Kidney epithelial cell (primary cell): Measurements from ENCODE around the gene YPEL1. TPM values are rescaled to one million over a fixed set of nuclear protein-coding genes. Genes with fewer than 3 reads are reported as not detected.

Experiments
- DNase-seq: peaks from one replicate; pipeline ENCODE4 v3.0.0-alpha.2; 2010; ENCODE audit warnings: low read depth
- H3K27me3 ChIP-seq: 2 replicates; pipeline ENCODE4 v1.6.0; 2011; ENCODE audit warnings: low read length; ENCODE audit not compliant: control insufficient read depth, insufficient read depth
- H3K36me3 ChIP-seq: 2 replicates; pipeline ENCODE4 v1.5.1; 2011; ENCODE audit warnings: low read length; ENCODE audit not compliant: control insufficient read depth, insufficient read depth
- H3K4me3 ChIP-seq: 2 replicates; pipeline ENCODE4 v1.5.1; 2011; ENCODE audit warnings: low read depth, mild to moderate bottlenecking, control low read depth, low read length
- total RNA-seq: library from RNA; depleted of rRNA; stranded (reverse); fragments of >200 nt; gene quantifications from 2 replicates; pipeline ENCODE4 v1.2.3, GENCODE V29; 2015
- TF ChIP-seq, protein P1 (sequence below): IDR thresholded peaks from 2 replicates; pipeline ENCODE4 v1.5.1; 2011; ENCODE audit warnings: mild to moderate bottlenecking, moderate library complexity, low read length, control low read depth, inconsistent platforms; ENCODE audit not compliant: insufficient read depth, poor library complexity, severe bottlenecking

Gene YPEL1
- total RNA-seq, 1 donor from 2014 or later, result 4.9 TPM

GRCh38 chr22:21691816-21692215, 43.8 kb downstream of the YPEL1 start:
- DNase-seq, result no peak
- no peak overlapping the region for H3K4me3 ChIP-seq
- H3K36me3 ChIP-seq, result peaks cover 1% of the 10 kb centered on the region
- no peaks in the 10 kb centered on the region for H3K27me3 ChIP-seq
- TF ChIP-seq, protein P1, sequence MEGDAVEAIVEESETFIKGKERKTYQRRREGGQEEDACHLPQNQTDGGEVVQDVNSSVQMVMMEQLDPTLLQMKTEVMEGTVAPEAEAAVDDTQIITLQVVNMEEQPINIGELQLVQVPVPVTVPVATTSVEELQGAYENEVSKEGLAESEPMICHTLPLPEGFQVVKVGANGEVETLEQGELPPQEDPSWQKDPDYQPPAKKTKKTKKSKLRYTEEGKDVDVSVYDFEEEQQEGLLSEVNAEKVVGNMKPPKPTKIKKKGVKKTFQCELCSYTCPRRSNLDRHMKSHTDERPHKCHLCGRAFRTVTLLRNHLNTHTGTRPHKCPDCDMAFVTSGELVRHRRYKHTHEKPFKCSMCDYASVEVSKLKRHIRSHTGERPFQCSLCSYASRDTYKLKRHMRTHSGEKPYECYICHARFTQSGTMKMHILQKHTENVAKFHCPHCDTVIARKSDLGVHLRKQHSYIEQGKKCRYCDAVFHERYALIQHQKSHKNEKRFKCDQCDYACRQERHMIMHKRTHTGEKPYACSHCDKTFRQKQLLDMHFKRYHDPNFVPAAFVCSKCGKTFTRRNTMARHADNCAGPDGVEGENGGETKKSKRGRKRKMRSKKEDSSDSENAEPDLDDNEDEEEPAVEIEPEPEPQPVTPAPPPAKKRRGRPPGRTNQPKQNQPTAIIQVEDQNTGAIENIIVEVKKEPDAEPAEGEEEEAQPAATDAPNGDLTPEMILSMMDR, result no peak

DNA sequence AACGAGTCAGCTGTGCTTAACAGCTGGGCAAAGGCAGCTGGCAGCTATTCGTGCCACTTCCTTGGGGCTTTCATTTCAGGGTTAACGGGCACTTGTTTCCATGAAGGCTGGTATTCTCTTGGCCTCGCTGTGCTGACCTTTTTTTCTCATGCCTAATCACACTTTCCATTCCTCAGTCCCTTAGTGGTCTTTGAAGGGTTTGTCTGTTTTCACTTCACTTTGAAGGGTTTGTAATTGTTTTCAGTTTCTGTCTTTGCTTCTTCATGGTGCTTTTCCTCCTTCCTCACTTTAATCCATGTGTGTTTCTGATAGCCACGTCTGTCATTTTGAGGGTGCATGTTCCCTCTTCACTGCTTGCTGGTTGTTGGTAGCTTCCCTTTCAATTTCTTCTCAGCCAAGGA, 45.2 kb downstream of the YPEL1 start:
- TF ChIP-seq, protein P1, result no peak
- Histone ChIP-seq H3K4me3 (no peak overlapping the region), H3K27me3 (no peaks in the 10 kb centered on the region), H3K36me3 (peaks cover 3% of the 10 kb centered on the region)
- no peak for DNase-seq

DNA sequence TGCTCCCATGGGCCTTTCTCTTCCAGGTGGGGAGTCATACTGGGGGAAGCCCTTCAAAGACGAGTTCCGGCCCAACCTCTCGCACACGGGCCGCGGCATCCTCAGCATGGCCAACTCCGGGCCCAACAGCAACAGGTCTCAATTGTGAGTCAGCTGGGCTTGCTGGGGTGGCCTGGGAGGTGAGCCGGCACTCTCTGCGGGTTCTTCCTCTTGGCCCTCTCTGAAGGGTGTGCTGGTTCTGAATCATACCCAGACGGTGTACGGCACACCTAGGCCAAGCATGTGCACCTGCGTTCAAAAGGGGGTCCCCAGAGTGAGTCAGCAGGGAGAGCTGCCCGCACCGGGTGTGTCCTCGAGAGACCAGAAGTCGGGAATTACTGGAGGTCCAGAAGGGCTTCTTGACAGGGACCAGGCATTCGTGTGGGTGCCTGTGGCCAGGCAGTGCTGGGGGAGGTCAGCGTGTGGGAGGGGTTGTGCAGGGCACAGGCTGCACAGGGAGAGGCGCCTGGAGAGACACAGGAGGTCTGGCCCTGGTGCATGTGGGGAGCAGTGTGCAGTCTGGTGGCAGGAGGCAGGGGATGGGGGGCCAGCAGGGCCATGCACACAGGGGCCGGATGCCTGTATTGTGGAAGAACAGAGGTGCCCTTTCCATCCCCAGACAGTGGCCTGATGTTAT, 46.8 kb downstream of the YPEL1 start:
- Histone ChIP-seq H3K4me3 (no peak overlapping the region), H3K27me3 (no peaks in the 10 kb centered on the region), H3K36me3 (peaks cover 4% of the 10 kb centered on the region)
- DNase-seq, result no peak
- TF ChIP-seq, protein P1, result no peak

GRCh38 chr22:21688341-21688705, 47.3 kb downstream of the YPEL1 start:
- H3K4me3 ChIP-seq, result no peak overlapping the region
- TF ChIP-seq, protein P1, result no peak
- H3K27me3 ChIP-seq, result no peaks in the 10 kb centered on the region
- DNase-seq, result no peak
- peaks cover 4% of the 10 kb centered on the region for H3K36me3 ChIP-seq

DNA sequence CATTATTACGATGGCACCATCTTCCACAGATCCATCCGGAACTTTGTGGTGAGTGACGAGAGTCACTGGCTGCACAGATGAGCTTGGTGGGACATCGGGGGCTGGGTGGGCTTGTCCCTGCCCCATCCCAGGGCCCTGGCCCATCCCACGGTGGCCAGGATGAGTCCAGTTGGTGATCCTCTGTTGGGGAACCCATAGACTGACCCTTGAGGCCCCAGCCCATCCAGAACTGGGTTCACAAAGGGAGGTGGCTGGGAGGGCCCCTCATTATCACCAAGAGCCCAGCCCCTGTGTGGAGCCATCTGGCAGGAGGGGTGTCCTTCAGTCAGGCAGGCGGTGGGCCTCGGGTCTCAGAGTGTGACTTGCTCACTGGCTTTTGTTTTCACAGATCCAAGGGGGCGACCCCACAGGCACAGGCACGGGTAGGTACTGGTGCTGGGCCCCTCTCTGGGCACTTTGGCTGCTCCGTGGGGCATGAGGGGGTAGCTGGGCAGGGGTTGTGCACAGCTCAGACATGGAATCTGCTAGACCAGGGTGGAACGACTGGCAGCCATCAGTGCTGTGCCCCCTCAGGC, 47.8 kb downstream of the YPEL1 start:
- peaks cover 4% of the 10 kb centered on the region for H3K36me3 ChIP-seq

More for the DNA sequence above, 47.8 kb downstream of the YPEL1 start:
- Histone ChIP-seq H3K4me3 (no peak overlapping the region), H3K27me3 (no peaks in the 10 kb centered on the region)
- TF ChIP-seq, protein P1, result no peak
- DNase-seq, result no peak
